GM21447 (cell line): ENCODE measurements around the gene CD2.

ENCODE experiments used
- ATAC-seq: cut with Tn5 transposase; IDR thresholded peaks from one replicate; pipeline ENCODE4 v1.9.1; 2021; ENCODE audit not compliant: unreplicated experiment

The CD2 gene

GRCh38 chr1:116811321-116811720, 57.1 kb downstream of the CD2 start:
- ATAC-seq, result no peak

- no peak for ATAC-seq
Observed at GRCh38 chr1:116814926-116815723, 60.9 kb downstream of the CD2 start.

DNA sequence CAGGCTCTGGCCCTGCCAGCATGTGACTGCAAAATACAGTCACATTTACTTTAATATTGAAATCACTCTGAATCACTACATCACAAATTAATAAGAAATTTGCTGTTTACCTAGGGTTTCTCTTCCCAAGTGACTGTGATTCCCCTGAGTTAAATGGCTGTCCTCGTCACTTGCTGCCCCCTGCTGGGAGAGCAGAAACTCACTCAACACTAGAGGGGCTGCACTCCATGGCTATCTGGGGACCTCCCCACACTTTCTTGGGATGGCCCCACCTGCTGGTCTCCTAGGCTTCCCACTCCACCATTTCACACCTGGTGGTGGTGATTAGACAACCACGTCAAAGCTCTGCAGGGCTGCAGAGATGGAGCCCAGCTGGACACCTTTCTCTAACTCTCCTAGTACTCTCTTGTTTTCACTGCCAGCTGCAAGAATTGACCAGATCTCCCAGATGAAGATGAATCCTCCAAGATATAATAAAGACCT, 63.4 kb downstream of the CD2 start:
- ATAC-seq, result no peak
